ENCODE measurements around the gene ITK.

The ITK gene

GRCh38 chr5:157252711-157253465, 72.2 kb downstream of the ITK start:
- H3K4me3 ChIP-seq (ENCODE audit: low read depth, low read length): no peak overlapping the region
- TF ChIP-seq, protein P1, sequence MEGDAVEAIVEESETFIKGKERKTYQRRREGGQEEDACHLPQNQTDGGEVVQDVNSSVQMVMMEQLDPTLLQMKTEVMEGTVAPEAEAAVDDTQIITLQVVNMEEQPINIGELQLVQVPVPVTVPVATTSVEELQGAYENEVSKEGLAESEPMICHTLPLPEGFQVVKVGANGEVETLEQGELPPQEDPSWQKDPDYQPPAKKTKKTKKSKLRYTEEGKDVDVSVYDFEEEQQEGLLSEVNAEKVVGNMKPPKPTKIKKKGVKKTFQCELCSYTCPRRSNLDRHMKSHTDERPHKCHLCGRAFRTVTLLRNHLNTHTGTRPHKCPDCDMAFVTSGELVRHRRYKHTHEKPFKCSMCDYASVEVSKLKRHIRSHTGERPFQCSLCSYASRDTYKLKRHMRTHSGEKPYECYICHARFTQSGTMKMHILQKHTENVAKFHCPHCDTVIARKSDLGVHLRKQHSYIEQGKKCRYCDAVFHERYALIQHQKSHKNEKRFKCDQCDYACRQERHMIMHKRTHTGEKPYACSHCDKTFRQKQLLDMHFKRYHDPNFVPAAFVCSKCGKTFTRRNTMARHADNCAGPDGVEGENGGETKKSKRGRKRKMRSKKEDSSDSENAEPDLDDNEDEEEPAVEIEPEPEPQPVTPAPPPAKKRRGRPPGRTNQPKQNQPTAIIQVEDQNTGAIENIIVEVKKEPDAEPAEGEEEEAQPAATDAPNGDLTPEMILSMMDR (IDR thresholded peaks at IDR 0.05; ENCODE audit: low read depth, low read length): no peak

DNA sequence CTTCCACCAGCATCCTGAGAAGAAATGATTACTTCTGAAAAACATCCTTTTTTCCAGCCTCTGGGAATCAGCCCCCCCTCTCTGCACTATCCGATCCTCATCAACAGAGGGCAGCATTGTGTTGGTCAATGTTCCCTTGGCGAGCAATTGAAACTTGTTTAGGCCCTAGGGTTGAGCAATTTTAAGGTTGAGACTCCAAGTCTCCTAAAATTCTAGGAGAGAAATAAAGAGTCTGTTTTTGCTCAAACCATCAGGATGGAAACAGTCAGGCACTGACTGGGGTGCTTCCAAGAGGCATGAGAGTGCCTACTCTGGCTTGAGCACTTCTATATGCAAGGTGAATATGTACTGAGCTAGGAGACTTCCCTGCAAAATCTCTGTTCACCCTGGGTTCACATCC, 72.9 kb downstream of the ITK start:
- TF ChIP-seq, protein P1 (IDR thresholded peaks at IDR 0.05; ENCODE audit: low read depth, low read length): peak; percentile 94

DNA sequence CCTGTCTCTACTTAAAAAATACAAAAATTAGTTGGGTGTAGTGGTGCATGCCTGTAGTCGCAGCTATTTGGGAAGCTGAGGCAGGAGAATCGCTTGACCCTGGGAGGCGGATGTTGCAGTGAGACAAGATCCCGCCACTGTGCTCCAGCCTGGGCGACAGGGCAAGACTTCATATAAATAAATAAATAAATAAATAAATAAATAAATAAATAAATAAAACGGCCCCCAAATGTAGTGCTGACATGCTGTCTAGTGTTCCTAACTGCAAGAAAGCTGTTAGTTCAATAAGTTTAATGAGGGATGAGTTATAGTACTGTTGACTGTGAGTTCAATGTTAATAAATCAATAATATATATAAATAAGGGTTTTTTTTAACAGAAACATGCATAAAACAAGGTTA, 77.8 kb downstream of the ITK start:
- H3K4me3 ChIP-seq (ENCODE audit: low read depth, low read length): no peak overlapping the region
- TF ChIP-seq, protein P1 (IDR thresholded peaks at IDR 0.05; ENCODE audit: low read depth, low read length): no peak

More for the DNA sequence above, 72.9 kb downstream of the ITK start:
- no peak overlapping the region for H3K4me3 ChIP-seq (ENCODE audit: low read depth, low read length)

DNA sequence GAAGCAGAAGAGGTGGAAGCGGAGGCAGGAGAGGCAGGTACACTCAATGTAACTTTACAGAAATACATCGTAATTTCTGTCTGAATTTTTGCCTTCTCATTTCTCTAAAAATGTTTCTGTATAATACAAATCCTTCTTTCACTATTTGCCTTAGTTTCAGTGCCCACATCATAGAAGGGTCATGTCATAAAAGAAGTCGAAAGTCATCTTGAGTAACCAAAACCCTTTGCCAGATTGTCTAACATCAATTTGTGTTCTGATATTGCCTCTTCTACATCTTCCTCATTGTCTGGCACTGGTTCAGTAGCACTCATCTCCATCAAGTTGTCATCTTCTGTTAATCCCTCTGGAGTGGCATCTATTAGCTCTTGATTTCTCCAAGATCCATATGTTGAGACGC, 79.1 kb downstream of the ITK start:
- TF ChIP-seq, protein P1 (IDR thresholded peaks at IDR 0.05; ENCODE audit: low read depth, low read length): no peak

DNA sequence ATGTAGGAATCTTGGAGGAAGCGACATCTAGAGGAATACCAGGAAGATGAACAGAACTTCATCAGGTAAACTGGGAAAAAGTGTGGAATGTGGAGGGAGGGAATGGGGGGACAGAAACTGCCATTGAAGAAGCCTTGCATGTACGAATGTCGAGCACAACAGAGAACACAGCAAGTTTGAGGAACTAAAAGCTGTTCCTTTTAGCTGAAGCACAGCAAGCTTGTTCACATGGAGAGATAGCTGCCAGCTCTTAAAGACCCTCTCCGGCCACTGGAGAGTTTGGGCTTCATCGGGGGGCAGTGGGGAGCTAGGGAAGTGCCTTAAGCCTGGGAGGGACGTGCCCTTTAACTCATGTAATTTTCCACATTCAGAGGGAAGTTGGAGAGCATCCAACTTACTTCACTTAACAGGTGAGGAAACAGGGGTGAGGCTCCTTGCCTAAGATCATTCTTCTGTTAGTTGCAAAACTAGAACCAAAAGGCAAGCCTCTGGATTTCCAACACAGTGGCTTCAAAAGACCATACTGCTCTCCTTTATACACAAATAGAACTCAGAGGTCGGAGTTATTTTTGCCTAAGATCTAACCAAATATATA, 83.0 kb downstream of the ITK start:
- no peak overlapping the region for H3K4me3 ChIP-seq (ENCODE audit: low read depth, low read length)
- TF ChIP-seq, protein P1 (IDR thresholded peaks at IDR 0.05; ENCODE audit: low read depth, low read length): no peak

More for the DNA sequence above, 79.1 kb downstream of the ITK start:
- no peak overlapping the region for H3K4me3 ChIP-seq (ENCODE audit: low read depth, low read length)

DNA sequence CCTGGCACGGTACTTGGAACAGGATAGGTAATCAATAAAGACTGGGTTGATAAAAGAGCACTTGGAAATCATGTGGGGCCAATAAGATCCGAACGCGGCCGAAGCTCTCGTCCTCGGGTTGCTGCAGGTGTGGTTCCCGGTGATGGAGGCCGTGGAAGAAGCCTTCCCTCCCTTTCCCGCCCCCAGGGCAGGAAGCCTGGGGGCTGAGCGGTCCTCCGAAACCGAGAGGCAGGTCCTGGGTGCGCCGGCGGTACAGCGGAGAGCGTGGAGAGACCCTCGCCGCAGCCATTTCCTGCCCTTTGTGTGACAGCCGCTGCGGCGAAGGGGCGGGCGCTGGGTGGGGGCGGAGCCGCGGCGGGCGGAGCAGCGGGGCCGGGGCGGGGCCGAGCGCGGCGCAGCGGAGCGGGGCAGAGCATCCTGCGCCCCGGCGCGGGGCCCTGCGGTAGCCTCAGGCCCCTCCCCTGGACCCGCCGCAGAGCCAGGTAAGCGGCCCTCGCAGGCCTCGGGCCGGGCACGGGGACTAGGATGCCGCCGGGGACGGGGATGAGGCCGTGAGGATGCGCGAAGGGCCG, 85.2 kb downstream of the ITK start, which contains the start of gene CYFIP2:
CYFIP2 (plus strand) TSS at position 410 of the 572 bp plus-strand sequence. CDS start 19,239 bp downstream, outside the sequence.
- peak within 1 kb of the TSS; percentile 62 for H3K4me3 ChIP-seq (ENCODE audit: low read depth, low read length)
- TF ChIP-seq, protein P1 (IDR thresholded peaks at IDR 0.05; ENCODE audit: low read depth, low read length): no peak
